GM21390 (cell line): ENCODE measurements around the gene SF3A2.
"Not testable (repeated sequence)": the region's sequence is repeated elsewhere in the genome, so short reads cannot be mapped to it uniquely, and the experiment has no call there.

Experiments used
- ATAC-seq: cut with Tn5 transposase; IDR thresholded peaks from one replicate; pipeline ENCODE4 v1.9.1; 2021; ENCODE audit not compliant: unreplicated experiment

Gene SF3A2

GRCh38 chr19:2273356-2274184, 36.9 kb downstream of the SF3A2 start:
- ATAC-seq = no peak

DNA sequence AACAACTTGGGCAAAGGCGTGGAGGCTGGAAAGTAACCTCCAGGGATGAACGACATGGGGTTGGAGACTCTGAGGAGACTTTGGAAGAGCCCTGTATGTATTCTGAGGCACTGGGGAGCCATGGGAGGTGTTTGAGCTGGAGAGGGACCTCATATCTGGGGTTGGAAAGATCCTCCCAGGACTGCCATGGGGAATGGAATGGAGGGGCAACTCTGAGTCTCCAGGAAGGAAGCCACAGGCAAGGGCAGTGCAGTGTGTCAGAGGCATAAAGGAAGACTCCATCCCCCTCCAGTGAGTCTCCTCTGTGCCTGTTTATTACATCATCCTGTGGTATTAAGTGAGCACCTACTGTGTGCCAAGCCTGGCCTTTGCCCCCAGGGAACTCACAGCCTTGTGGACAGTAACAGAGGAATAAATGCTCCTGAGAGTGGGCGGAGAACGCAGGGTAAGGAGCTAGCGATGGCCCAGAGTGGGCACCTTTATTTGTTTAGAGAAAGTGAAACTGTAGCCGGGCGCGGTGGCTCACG, 37.6 kb downstream of the SF3A2 start:
- ATAC-seq = no peak

DNA sequence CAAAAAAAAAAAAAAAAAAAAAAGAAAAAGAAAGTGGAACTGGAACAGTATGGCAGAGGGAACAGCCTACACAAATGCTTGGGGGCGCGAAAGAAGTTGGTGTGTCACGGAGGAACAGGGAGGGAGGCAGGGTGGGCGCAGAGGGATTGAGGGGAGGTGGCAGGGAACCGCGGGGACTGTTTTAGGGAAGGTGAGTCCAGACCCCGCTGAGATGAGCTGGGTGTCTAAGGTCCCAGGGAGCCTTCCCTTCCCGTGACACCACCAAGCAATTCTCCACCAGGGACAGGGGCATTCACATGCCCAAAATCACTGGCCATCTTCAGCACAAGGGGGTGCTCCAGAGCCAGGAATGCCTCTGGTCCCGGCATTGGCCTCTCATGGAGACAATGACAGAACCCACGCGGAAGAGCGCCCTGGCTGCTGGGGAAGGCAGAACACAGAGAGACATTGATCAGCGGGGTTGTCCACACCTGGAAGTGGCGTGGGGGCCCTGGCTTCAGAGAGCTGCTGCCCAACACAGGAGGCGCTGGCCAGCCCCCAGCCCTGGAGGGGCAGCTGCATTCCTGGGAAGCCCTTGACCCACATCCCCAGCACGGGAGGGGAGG, 38.4 kb downstream of the SF3A2 start:
- no peak for ATAC-seq

- no peak for ATAC-seq
Measured at GRCh38 chr19:2275588-2276428, 39.2 kb downstream of the SF3A2 start.

GRCh38 chr19:2276429-2276986, 39.9 kb downstream of the SF3A2 start:
- no peak for ATAC-seq

- no peak for ATAC-seq
Measured at GRCh38 chr19:2277138-2277537, 40.5 kb downstream of the SF3A2 start.

DNA sequence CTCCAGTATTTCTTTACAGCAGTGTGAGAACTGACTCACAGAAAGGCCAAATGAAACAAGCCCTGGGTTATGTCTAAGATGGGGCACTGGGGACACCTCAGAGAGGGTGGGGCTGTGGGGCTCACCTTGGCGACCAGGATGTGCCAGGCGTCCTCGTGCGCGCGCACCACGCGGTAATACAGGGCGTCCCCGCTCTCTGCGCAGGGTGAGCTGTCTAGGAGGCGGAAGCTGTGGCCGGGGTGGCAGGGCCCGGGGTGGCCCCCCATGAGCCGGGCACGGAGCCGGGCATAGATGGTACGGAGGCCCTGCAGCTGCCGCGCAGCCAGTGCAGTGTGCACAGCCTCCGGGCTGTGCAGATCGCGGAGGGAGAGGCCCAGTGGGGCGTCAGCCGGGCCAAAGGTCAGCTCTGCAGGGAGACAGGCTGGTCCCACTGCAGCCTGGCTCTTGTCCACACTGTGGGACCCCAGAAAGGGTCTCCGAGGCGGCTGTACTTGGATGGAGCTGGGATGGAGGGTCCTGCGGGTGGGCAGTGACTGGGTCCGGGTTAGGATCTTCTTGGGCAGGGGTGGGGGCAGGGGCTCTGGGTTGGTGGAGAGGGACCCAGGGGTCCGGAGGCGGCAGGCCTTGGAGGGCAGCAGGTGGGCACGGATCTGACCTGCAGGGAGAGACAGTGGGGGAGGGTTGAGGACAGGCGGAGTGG, 42.0 kb downstream of the SF3A2 start:
- no peak for ATAC-seq

DNA sequence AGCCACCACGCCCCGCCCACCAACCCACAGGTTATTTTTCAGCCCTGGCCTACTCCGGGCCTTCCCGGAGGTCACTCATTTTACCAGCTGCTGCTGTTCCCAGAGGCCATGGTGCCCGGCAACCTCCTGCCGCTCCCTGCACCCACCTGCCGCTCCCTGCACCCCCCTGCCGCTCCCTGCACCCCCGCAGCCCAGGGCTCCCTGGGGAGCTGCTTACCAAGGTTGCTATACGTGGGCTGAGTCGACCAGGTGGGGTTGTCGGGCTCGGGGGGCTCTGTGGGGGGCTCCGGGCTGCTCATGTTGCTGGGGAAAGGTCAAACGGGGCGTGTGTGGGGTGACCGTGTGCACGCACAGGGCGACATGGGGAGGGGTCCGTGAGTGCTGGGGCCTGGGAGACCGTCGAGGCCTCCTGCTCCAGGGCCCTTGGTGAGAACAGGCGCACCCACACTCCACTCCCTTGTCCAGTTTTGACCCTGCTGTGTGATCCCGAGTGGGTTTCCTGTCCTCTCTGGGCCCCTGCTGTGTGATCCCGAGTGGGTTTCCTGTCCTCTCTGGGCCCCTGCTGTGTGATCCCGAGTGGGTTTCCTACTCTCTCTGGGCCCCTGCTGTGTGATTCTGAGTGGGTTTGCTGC, 44.1 kb downstream of the SF3A2 start:
- no peak for ATAC-seq

GRCh38 chr19:2281265-2282061, 44.8 kb downstream of the SF3A2 start:
- ATAC-seq = not testable (repeated sequence)

- ATAC-seq = no peak
Measured at GRCh38 chr19:2282062-2282861, 45.6 kb downstream of the SF3A2 start, which contains the start of gene PEAK3. TSS of gene PEAK3 (minus strand) at chr19:2282175. CDS start at chr19:2280931, 1,244 bp downstream.

DNA sequence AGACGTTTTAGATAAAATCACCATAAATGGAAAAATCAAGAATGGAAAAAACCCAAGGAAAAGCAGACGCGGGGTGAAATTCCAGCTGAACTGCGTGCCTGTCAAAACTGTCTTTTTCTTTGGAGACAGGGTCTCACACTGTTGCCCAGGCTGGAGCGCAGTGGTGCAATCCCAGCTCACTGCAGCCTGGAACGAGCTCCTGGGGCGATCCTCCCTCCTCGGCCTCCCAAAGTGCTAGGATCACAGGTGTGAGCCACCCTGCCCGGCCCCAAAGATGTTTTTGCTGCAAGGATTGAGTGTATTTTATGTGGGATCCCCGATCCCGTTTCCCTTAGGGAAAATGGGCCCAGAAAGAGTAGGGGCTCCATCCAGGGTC, 46.2 kb downstream of the SF3A2 start:
- ATAC-seq = no peak

- no peak for ATAC-seq
Measured at GRCh38 chr19:2283835-2284507, 47.3 kb downstream of the SF3A2 start.

DNA sequence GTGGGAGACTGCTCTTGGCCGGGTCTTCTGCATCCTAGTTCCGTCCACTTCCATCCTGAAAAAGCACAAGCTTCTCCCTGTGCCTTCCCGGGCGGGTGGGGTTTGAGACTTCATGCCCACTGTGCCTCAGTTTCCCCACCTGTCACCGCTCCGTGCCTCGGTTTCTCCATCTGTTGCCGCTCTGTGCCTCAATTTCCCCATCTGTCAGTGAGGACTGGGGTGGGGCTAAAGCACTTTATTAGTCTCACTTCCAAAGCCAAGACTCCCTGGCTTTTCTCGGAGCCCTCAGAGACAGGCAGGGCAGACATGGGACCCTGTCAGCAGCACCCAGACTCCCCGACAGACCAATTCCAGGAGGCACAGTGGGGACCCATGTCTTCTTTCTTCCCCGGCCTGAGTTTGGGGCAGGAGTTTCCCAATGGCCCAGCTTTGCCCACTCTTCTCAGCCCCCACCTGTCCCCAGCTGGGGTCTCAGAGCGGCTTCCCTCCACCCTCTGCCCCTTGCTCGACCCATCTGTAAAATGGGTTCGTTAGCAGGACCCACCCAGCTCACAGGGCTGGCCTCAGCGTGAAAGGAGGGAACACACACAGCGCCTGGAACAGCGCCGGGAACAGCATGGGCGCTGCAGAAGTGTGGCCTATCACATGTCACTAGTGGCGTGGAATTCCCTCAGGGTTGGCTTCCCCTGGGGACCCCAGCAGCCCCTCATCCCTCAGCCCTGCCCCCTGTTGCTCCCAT, 49.9 kb downstream of the SF3A2 start:
- no peak for ATAC-seq

DNA sequence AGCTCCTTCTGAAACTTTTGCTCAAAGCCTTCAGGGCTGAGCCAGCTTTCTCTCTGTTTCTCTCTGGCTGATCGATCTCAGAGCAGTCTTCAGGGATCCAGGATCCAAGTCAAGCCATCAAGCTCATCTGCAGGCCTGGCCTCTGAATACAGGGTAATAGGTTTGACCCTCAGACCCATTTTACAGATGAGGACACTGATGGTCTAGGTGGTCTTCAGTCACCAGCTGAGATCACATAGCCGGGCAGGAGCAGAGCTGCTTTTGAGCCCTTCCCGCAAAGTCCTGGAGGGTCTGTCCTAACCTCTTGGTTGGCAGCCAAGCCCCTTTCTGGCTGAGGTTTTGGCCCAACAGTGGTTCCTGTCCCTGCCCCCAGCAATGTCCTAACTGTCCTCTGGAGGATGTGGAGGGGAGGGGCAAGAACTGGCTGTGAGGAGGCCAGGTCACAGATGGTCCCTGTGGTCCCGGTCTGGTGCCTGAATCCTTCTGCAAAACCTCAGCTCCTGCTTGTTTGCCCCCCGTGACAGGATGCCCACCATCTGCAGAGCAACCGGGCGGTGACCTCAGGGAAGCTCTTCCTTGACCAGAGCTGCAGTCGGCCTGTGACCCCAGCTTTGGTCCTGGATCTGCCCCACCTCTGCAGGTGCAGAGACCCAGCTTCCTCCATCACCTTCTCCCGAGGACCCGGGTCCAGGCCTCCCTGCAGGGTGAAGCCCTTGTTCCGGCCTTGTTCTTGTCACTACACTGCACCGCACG, 51.1 kb downstream of the SF3A2 start:
- no peak for ATAC-seq

DNA sequence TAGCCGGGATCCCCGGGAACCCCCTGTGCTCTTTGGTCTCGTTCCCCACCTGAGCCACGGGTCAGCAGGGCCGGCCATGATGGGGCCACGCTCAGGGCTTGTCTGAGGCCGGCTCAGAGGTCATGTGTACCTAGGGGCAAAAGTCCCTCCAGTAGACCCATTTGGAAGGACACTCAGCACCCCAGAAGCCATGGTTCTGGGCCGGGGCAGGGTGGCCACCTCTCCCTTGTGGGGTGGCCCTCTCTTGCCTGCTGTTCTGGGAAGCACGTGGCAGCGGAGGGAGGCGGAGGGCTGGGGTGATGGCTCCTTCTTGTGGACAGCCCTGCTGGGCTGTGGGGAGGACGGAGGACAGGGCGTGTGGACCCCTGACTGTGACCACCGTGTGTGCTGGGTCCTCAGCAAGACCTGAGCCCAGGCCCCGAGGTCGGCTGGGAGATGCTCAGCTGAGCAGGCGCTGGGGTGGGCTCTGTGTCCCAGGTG, 51.8 kb downstream of the SF3A2 start:
- ATAC-seq = no peak
